SK-N-MC (cell line): ENCODE results near the gene S100A7.

Source experiments
- DNase-seq: peaks from one replicate; pipeline ENCODE4 v3.0.0-alpha.2; 2011; ENCODE audit warnings: low read depth, low spot score
- H3K27ac ChIP-seq: fragments of 200-600 bp; sonication (generic); 2 replicates; pipeline ENCODE4 v1.5.1; 2016; ENCODE audit warnings: mixed run types
- H3K36me3 ChIP-seq: fragments of 200-600 bp; sonication (generic); 2 replicates; pipeline ENCODE4 v1.6.1; 2017; ENCODE audit warnings: antibody characterized with exemption, low read length, mixed read lengths; ENCODE audit not compliant: insufficient read depth
- H3K4me3 ChIP-seq: fragments of 200-600 bp; sonication (generic); 2 replicates; pipeline ENCODE4 v1.5.1; 2016
- H3K9ac ChIP-seq: fragments of 200-600 bp; sonication (generic); 2 replicates; pipeline ENCODE4 v1.8.0; 2017; ENCODE audit warnings: mixed run types, mixed read lengths; ENCODE audit not compliant: insufficient read length
- H3K9me3 ChIP-seq: fragments of 200-600 bp; sonication (generic); 2 replicates; pipeline ENCODE4 v1.6.1; 2017; ENCODE audit warnings: low read depth, mild to moderate bottlenecking, antibody characterized with exemption, low read length, moderate library complexity, mixed read lengths
- EZH2 ChIP-seq: fragments of 200-600 bp; sonication (generic); IDR thresholded peaks from one replicate; pipeline ENCODE4 v1.6.1; 2017; ENCODE audit warnings: antibody characterized with exemption
- FOXP2 ChIP-seq: optimal IDR thresholded peaks from 2 replicates; pipeline ENCODE3; 2011; ENCODE audit warnings: mild to moderate bottlenecking, moderate library complexity; ENCODE audit not compliant: insufficient read depth; ENCODE audit errors: extremely low read length, control extremely low read depth
- POLR2AphosphoS5 ChIP-seq: IDR thresholded peaks from 2 replicates; pipeline ENCODE4 v1.6.1; 2012; ENCODE audit warnings: mild to moderate bottlenecking, low read depth, low read length, borderline replicate concordance

Gene S100A7

DNA sequence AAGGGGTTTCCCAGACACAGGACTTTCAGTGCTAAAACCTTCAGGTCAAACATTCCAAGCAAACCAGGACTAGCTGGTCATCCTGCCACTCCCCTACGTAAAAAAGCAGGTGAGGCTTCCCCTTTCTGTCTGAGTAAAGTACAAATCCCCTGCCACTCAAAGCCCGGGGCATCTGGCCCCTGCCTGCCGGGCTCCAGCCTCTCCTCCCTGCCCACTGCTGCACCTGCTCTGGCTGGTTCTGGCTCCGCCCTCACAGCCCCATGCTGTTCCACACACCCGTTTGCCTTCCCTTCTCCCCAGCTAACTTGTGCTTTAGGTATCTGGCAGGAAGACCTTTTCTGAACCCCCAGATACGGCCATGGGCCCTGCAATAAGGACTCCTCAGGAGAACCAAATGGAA lies 23.3 kb upstream of the S100A7 start:
- Histone ChIP-seq H3K27ac (no peak overlapping the region), H3K9me3 (no peaks in the 10 kb centered on the region), H3K36me3 (no peaks in the 10 kb centered on the region), H3K9ac (no peak overlapping the region), H3K4me3 (no peak overlapping the region)
- TF ChIP-seq EZH2 (no peak), FOXP2 (no peak), POLR2AphosphoS5 (no peak)
- no peak for DNase-seq

DNA sequence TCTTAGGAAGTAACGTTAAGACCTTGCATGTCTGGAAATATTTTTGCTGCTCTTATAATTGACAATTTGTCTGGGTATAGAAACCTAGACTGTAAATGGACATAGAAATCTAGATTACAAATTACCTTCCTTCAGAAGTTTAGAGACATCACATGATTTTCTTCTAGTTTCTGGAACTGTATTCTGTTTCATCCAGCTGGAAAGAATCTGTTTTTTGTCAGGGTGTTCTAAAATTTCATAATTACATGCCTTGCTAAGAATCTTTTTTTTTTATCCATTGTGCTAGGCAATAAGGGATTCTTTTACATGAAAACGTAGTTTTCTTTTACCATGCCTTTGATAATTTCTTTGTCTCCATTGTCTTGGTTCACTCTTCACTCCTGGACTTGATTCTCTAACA lies 20.7 kb upstream of the S100A7 start:
- TF ChIP-seq FOXP2 (no peak), EZH2 (no peak)
- Histone ChIP-seq H3K9me3 (no peaks in the 10 kb centered on the region), H3K36me3 (no peaks in the 10 kb centered on the region), H3K4me3 (no peak overlapping the region), H3K27ac (no peak overlapping the region), H3K9ac (no peak overlapping the region)
- no peak for DNase-seq

- Histone ChIP-seq H3K9ac (no peak overlapping the region), H3K9me3 (no peaks in the 10 kb centered on the region), H3K27ac (no peak overlapping the region), H3K4me3 (no peak overlapping the region), H3K36me3 (no peaks in the 10 kb centered on the region)
- TF ChIP-seq EZH2: no peak
- TF ChIP-seq FOXP2: no peak
- no peak for TF ChIP-seq POLR2AphosphoS5
- no peak for DNase-seq
Observed at GRCh38 chr1:153478692-153479618, 18.5 kb upstream of the S100A7 start.

DNA sequence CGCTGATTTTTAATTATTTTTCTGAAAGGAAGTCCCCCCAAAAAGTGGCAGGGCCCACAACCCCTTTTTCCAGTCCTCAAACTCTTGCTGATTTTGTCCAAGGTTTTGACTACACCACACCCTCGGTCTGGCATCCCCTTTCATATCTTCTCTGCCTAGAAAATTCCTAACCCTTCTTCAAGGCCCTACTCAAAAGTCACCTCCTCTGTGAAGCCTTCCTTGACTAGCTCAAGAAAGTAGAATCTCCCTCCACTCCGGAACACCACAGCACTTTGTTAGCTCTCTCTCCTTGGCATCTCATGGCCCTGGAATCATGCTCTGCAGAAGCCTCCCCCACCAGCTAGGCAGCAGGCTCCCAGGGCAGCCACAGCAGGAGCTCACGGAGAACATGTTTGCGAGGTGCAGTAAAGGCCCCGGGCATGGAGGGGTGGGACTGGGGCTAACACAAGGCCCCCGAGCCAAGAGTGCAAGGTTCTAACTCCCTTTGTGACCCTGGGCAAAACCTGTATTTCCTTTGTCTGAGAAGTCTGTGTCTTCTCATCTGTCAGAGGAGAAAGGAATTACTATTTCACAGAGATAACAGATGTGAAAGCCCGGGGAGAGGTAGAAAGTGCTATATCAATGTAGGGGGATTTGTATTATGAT lies 17.7 kb upstream of the S100A7 start:
- H3K9me3 ChIP-seq: no peaks in the 10 kb centered on the region
- DNase-seq: no peak
- no peak overlapping the region for H3K27ac ChIP-seq
- no peaks in the 10 kb centered on the region for H3K36me3 ChIP-seq
- TF ChIP-seq EZH2 (no peak), FOXP2 (no peak), POLR2AphosphoS5 (no peak)
- no peak overlapping the region for H3K9ac ChIP-seq
- H3K4me3 ChIP-seq: no peak overlapping the region

DNA sequence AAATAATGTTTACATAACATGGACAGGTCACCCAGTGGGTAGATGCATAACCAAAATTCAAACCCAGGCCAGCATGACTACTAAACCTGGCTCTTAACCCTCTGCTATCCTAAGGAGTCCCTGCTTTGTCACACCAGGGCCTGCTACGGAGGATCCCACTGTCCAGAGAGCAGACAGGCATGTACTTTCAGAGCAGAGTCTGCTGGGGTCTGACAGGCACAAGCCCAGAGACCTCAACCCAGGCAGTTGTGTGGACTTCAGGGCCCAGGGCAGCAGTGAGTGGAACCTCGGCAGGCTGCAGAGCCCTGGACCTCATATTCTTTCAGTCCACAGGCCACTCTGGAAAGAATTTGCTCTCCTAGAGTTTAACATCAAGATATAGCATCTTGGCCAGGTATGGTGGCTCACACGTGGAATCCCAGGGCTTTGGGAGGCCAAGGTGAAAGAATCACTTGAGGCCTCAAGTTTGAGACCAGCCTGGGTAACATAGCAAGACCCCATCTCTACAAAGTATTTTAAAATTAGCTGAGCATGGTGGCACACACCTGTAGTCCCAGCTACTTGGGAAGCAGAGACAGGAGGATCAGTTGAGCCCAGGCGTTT lies 16.1 kb upstream of the S100A7 start:
- Histone ChIP-seq H3K36me3 (no peaks in the 10 kb centered on the region), H3K27ac (no peak overlapping the region), H3K9me3 (no peaks in the 10 kb centered on the region), H3K9ac (no peak overlapping the region), H3K4me3 (no peak overlapping the region)
- no peak for TF ChIP-seq POLR2AphosphoS5
- no peak for TF ChIP-seq EZH2
- no peak for TF ChIP-seq FOXP2
- DNase-seq: no peak

- no peak overlapping the region for H3K27ac ChIP-seq
- DNase-seq: no peak
- H3K9me3 ChIP-seq: no peaks in the 10 kb centered on the region
- H3K36me3 ChIP-seq: no peaks in the 10 kb centered on the region
- no peak overlapping the region for H3K9ac ChIP-seq
- H3K4me3 ChIP-seq: no peak overlapping the region
- TF ChIP-seq EZH2: no peak
- no peak for TF ChIP-seq FOXP2
- no peak for TF ChIP-seq POLR2AphosphoS5
Observed at GRCh38 chr1:153475282-153475681, 14.8 kb upstream of the S100A7 start.

GRCh38 chr1:153474347-153474746 lies 13.9 kb upstream of the S100A7 start:
- Histone ChIP-seq H3K9ac (no peak overlapping the region), H3K4me3 (no peak overlapping the region), H3K9me3 (no peaks in the 10 kb centered on the region), H3K27ac (no peak overlapping the region), H3K36me3 (no peaks in the 10 kb centered on the region)
- TF ChIP-seq FOXP2: no peak
- TF ChIP-seq POLR2AphosphoS5: no peak
- TF ChIP-seq EZH2: no peak
- DNase-seq: no peak

- H3K9me3 ChIP-seq: no peaks in the 10 kb centered on the region
- no peaks in the 10 kb centered on the region for H3K36me3 ChIP-seq
- no peak overlapping the region for H3K4me3 ChIP-seq
- TF ChIP-seq FOXP2: no peak
- no peak for TF ChIP-seq POLR2AphosphoS5
- TF ChIP-seq EZH2: no peak
- H3K9ac ChIP-seq: no peak overlapping the region
- no peak for DNase-seq
- H3K27ac ChIP-seq: no peak overlapping the region
Observed at GRCh38 chr1:153470707-153471106, 10.3 kb upstream of the S100A7 start.
